ENCODE results near the gene CAGE1. TPM values are rescaled to one million over a fixed set of nuclear protein-coding genes. Genes with fewer than 3 reads are reported as not detected.

The CAGE1 gene
- total RNA-seq, 1 experiment from 2014 or later, result not detected

GRCh38 chr6:7389162-7389450 lies 436 bp downstream of the CAGE1 start:
- H3K4me1 Mint-ChIP-seq (ENCODE audit: low read depth, unreplicated experiment), result peaks cover 33% of the 10 kb centered on the region
- CTCF ChIA-PET, result interaction anchor here (0.6 kb wide), 1 partner anchor 47 kb away, joined by 3 read pairs; no protein-coding TSS in a partner anchor
- H3K27me3 Mint-ChIP-seq (ENCODE audit: unreplicated experiment), result no peaks in the 10 kb centered on the region
- intact Hi-C loops (cut with micrococcal nuclease; ENCODE audit: unreplicated experiment), result no loop called here
- H3K9me3 Mint-ChIP-seq (ENCODE audit: low read depth, unreplicated experiment), result no peaks in the 10 kb centered on the region
- TF ChIP-seq, protein P1, sequence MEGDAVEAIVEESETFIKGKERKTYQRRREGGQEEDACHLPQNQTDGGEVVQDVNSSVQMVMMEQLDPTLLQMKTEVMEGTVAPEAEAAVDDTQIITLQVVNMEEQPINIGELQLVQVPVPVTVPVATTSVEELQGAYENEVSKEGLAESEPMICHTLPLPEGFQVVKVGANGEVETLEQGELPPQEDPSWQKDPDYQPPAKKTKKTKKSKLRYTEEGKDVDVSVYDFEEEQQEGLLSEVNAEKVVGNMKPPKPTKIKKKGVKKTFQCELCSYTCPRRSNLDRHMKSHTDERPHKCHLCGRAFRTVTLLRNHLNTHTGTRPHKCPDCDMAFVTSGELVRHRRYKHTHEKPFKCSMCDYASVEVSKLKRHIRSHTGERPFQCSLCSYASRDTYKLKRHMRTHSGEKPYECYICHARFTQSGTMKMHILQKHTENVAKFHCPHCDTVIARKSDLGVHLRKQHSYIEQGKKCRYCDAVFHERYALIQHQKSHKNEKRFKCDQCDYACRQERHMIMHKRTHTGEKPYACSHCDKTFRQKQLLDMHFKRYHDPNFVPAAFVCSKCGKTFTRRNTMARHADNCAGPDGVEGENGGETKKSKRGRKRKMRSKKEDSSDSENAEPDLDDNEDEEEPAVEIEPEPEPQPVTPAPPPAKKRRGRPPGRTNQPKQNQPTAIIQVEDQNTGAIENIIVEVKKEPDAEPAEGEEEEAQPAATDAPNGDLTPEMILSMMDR (IDR thresholded peaks at IDR 0.05; ENCODE audit: unreplicated experiment), result no peak
- peaks cover 30% of the 10 kb centered on the region for H3K36me3 Mint-ChIP-seq (ENCODE audit: insufficient read depth, unreplicated experiment)
- H3K4me3 Mint-ChIP-seq (ENCODE audit: low read depth, unreplicated experiment), result peak overlapping the region; percentile 77
- no peak for DNase-seq
- BruUV-seq (replicated peaks), result no TSS peak
- H3K27ac Mint-ChIP-seq (ENCODE audit: unreplicated experiment), result peak overlapping the region; percentile 28

DNA sequence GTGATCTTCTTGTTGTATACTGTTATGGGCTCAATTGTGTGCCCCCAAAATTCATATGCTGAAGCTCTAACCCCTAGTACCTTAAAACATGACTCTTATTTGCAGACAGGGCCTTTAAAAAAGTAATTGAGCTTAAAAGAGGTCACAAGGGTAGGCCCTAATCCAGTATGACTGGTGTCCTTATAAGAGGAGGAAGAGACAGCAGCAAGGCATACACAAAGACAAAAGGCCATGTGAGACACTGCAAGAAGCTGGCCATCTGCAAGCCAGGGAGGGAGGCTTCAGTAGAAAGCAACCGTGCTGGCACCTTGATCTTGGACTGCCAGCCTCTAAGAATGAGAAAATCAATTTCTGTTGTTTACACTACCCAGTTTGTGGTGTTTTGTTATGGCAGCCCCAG lies 8.4 kb downstream of the CAGE1 start:
- BruUV-seq (replicated peaks), result no TSS peak
- Mint-ChIP-seq H3K4me1 (ENCODE audit: low read depth, unreplicated experiment) (no peaks in the 10 kb centered on the region), H3K36me3 (ENCODE audit: insufficient read depth, unreplicated experiment) (no peaks in the 10 kb centered on the region), H3K9me3 (ENCODE audit: low read depth, unreplicated experiment) (no peaks in the 10 kb centered on the region), H3K27ac (ENCODE audit: unreplicated experiment) (no peak overlapping the region), H3K27me3 (ENCODE audit: unreplicated experiment) (no peaks in the 10 kb centered on the region), H3K4me3 (ENCODE audit: low read depth, unreplicated experiment) (no peak overlapping the region)
- CTCF ChIA-PET, result no interaction called here
- TF ChIP-seq, protein P1 (IDR thresholded peaks at IDR 0.05; ENCODE audit: unreplicated experiment), result no peak
- intact Hi-C loops (cut with micrococcal nuclease; ENCODE audit: unreplicated experiment), result no loop called here
- no peak for DNase-seq

- no peak for DNase-seq
- BruUV-seq (replicated peaks), result no TSS peak
- H3K27me3 Mint-ChIP-seq (ENCODE audit: unreplicated experiment), result no peaks in the 10 kb centered on the region
Measured at GRCh38 chr6:7378740-7379139, 10.8 kb downstream of the CAGE1 start.

GRCh38 chr6:7377961-7378360 lies 11.6 kb downstream of the CAGE1 start:
- Mint-ChIP-seq H3K36me3 (ENCODE audit: insufficient read depth, unreplicated experiment) (no peaks in the 10 kb centered on the region), H3K27ac (ENCODE audit: unreplicated experiment) (no peak overlapping the region), H3K4me1 (ENCODE audit: low read depth, unreplicated experiment) (no peaks in the 10 kb centered on the region), H3K9me3 (ENCODE audit: low read depth, unreplicated experiment) (no peaks in the 10 kb centered on the region), H3K4me3 (ENCODE audit: low read depth, unreplicated experiment) (no peak overlapping the region), H3K27me3 (ENCODE audit: unreplicated experiment) (no peaks in the 10 kb centered on the region)
- no TSS peak for BruUV-seq (replicated peaks)
- TF ChIP-seq, protein P1 (IDR thresholded peaks at IDR 0.05; ENCODE audit: unreplicated experiment), result no peak
- CTCF ChIA-PET, result interaction anchor here (0.5 to 0.6 kb wide), 2 partner anchors 128 to 131 kb away, joined by 3 to 6 read pairs; no protein-coding TSS in a partner anchor
- DNase-seq, result no peak
- intact Hi-C loops (cut with micrococcal nuclease; ENCODE audit: unreplicated experiment), result no loop called here

More at GRCh38 chr6:7378740-7379139, 10.8 kb downstream of the CAGE1 start:
- Mint-ChIP-seq H3K4me1 (ENCODE audit: low read depth, unreplicated experiment) (no peaks in the 10 kb centered on the region), H3K4me3 (ENCODE audit: low read depth, unreplicated experiment) (no peak overlapping the region), H3K27ac (ENCODE audit: unreplicated experiment) (no peak overlapping the region), H3K36me3 (ENCODE audit: insufficient read depth, unreplicated experiment) (no peaks in the 10 kb centered on the region), H3K9me3 (ENCODE audit: low read depth, unreplicated experiment) (no peaks in the 10 kb centered on the region)
- CTCF ChIA-PET, result no interaction called here
- TF ChIP-seq, protein P1 (IDR thresholded peaks at IDR 0.05; ENCODE audit: unreplicated experiment), result no peak
- intact Hi-C loops (cut with micrococcal nuclease; ENCODE audit: unreplicated experiment), result no loop called here

Measured in Calu3 (cell line).